SU-DHL-6 (cell line): ENCODE measurements around the gene C3orf70.

ENCODE experiments used
- H2AFZ ChIP-seq: fragments of 200-600 bp; sonication (generic); 2 replicates; pipeline ENCODE4 v1.6.1; 2014; ENCODE audit warnings: low read depth, mild to moderate bottlenecking, moderate library complexity, mixed read lengths, antibody characterized with exemption, low read length; ENCODE audit not compliant: severe bottlenecking
- H3F3A ChIP-seq: fragments of 200-600 bp; shearing (Covaris generic); 2 replicates; pipeline ENCODE4 v1.6.0; 2016; ENCODE audit warnings: antibody characterized with exemption, mild to moderate bottlenecking; ENCODE audit not compliant: insufficient read depth
- H3K27ac ChIP-seq: fragments of 200-600 bp; sonication (generic); 2 replicates; pipeline ENCODE4 v1.5.1; 2016; ENCODE audit warnings: low read depth, mild to moderate bottlenecking, low read length, moderate library complexity, mixed read lengths
- H3K27me3 ChIP-seq: fragments of 200-600 bp; sonication (generic), shearing (Covaris generic); 2 replicates; pipeline ENCODE4 v1.6.0; 2014; ENCODE audit warnings: mild to moderate bottlenecking, low read length
- H3K36me3 ChIP-seq: fragments of 200-600 bp; sonication (generic); 2 replicates; pipeline ENCODE4 v1.6.1; 2014; ENCODE audit warnings: mild to moderate bottlenecking, low read length, mixed read lengths
- H3K4me2 ChIP-seq: fragments of 300-600, 200-600 bp; shearing (Covaris generic), sonication (generic); 2 replicates; pipeline ENCODE4 v1.6.0; 2014; ENCODE audit warnings: low read length, low read depth, mild to moderate bottlenecking; ENCODE audit not compliant: poor library complexity, severe bottlenecking
- H3K4me3 ChIP-seq: fragments of 200-600 bp; sonication (generic); 2 replicates; pipeline ENCODE4 v1.5.1; 2014; ENCODE audit warnings: antibody characterized with exemption, low read length, mild to moderate bottlenecking, mixed read lengths; ENCODE audit not compliant: insufficient read depth, poor library complexity, severe bottlenecking
- H3K79me2 ChIP-seq: fragments of 200-600 bp; sonication (generic); 2 replicates; pipeline ENCODE4 v1.6.1; 2014; ENCODE audit warnings: mild to moderate bottlenecking, low read length, moderate library complexity; ENCODE audit not compliant: insufficient read depth
- H3K9ac ChIP-seq: fragments of 200-600 bp; sonication (generic); 2 replicates; pipeline ENCODE4 v1.7.0; 2014; ENCODE audit warnings: mild to moderate bottlenecking, low read length
- H3K9me2 ChIP-seq: fragments of 200-600 bp; sonication (generic); replicated peaks from 2 replicates; pipeline ENCODE4 v1.6.1; 2014; ENCODE audit warnings: low read length; ENCODE audit not compliant: insufficient read depth
- H3K9me3 ChIP-seq: fragments of 200-600 bp; sonication (generic); 2 replicates; pipeline ENCODE4 v1.6.1; 2014; ENCODE audit warnings: low read length, mixed read lengths; ENCODE audit not compliant: insufficient read depth
- H4K20me1 ChIP-seq: fragments of 200-600 bp; sonication (generic); 2 replicates; pipeline ENCODE4 v1.6.1; 2014; ENCODE audit warnings: low read depth, mild to moderate bottlenecking, antibody characterized with exemption, low read length, moderate library complexity, mixed read lengths
- EZH2phosphoT487 ChIP-seq: fragments of 200-600 bp; sonication (generic), shearing (Covaris generic); conservative IDR thresholded peaks from 2 replicates; pipeline ENCODE4 v1.6.1; 2018; ENCODE audit warnings: mild to moderate bottlenecking, antibody characterized with exemption, low read length, moderate library complexity, mixed read lengths
- TF ChIP-seq, protein P1 (sequence below): fragments of 200-600 bp; sonication (generic); IDR thresholded peaks from one replicate; pipeline ENCODE4 v1.5.1; 2017; ENCODE audit warnings: antibody characterized with exemption, mild to moderate bottlenecking, low read length, moderate library complexity; ENCODE audit not compliant: insufficient read depth, poor library complexity, severe bottlenecking

The C3orf70 gene

DNA sequence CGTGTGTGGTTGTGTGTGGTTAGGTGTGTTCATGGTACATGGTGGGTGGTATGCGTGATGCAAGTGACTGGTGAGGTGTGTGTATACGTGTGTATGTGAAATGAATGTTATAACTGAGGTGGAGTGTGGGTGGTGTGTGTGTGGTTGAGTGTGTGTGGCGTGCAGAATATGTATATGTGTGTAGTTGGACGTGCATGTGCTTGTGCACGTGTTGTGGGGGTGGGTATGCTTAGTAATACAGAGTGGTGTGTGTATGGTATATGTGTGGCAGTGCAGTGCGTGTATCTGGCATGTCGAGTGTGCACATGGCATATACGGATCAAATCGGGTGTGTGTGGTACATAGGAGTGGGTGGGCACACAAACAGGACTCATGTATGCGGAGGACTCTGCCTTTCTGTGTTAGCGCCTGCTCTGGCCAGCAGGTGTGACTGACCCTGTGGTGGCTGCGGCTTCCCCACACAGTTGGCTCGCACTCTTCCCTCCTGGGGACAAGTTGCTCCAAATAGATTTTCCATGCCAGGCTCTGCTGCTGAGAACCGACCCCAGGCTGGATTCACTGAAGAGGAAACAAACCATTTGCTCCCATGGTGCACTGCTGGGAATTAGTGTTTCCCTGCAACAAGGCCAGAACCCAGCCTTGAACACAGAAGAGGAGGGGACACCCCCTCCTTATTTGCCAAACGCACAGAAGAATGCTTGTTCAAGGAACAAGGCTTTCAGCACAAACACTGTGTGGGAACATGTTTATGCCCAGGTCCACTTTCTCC lies 1.2 kb upstream of the C3orf70 start:
- H3K79me2 ChIP-seq: no peaks in the 10 kb centered on the region
- no peaks in the 10 kb centered on the region for H3K36me3 ChIP-seq
- H3K27ac ChIP-seq: no peak overlapping the region
- H3K9me3 ChIP-seq: no peaks in the 10 kb centered on the region
- TF ChIP-seq, protein P1, sequence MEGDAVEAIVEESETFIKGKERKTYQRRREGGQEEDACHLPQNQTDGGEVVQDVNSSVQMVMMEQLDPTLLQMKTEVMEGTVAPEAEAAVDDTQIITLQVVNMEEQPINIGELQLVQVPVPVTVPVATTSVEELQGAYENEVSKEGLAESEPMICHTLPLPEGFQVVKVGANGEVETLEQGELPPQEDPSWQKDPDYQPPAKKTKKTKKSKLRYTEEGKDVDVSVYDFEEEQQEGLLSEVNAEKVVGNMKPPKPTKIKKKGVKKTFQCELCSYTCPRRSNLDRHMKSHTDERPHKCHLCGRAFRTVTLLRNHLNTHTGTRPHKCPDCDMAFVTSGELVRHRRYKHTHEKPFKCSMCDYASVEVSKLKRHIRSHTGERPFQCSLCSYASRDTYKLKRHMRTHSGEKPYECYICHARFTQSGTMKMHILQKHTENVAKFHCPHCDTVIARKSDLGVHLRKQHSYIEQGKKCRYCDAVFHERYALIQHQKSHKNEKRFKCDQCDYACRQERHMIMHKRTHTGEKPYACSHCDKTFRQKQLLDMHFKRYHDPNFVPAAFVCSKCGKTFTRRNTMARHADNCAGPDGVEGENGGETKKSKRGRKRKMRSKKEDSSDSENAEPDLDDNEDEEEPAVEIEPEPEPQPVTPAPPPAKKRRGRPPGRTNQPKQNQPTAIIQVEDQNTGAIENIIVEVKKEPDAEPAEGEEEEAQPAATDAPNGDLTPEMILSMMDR: no peak
- no peak for TF ChIP-seq EZH2phosphoT487
- H4K20me1 ChIP-seq: no peaks in the 10 kb centered on the region
- no peak overlapping the region for H3K4me2 ChIP-seq
- no peak overlapping the region for H3K9ac ChIP-seq
- no peaks in the 10 kb centered on the region for H3F3A ChIP-seq
- H3K27me3 ChIP-seq: no peaks in the 10 kb centered on the region
- H3K4me3 ChIP-seq: no peak overlapping the region
- no peak overlapping the region for H2AFZ ChIP-seq
- no peaks in the 10 kb centered on the region for H3K9me2 ChIP-seq

DNA sequence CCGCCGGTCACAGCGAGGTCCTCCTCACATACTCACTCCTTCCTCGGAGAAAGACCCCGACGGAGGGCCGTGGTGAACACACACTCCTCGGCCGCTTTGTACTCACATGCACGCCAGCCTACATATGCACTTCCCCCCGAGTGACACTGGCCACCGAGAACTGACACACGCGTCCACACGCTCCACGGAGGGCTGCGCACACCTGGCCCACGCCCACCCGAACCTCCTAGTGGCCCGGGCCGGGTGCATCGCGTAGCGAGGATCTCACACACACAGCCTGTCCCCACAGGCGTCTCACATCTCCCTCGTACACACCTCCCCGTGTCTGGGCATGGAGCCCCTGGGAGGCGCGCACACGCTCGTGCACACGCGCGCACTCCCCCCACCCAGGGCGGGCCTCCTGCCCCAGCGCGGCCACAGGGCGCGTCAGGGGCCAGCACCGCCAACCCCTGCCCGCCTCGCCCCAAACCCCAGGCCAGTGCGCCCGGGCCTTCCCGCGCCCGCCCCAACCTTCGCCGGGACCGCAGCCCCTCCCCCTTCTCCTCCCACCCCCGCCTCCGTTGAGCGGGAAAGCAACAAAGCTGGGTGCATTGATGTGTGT lies 411 bp upstream of the C3orf70 start:
- Histone ChIP-seq H3K79me2 (no peaks in the 10 kb centered on the region), H3K9ac (peak overlapping the region; percentile 14; the same call in 1 of the 2 replicates), H3K9me2 (no peaks in the 10 kb centered on the region), H3F3A (no peaks in the 10 kb centered on the region), H4K20me1 (no peaks in the 10 kb centered on the region), H3K9me3 (no peaks in the 10 kb centered on the region), H2AFZ (no peak overlapping the region), H3K27me3 (no peaks in the 10 kb centered on the region), H3K4me3 (peak overlapping the region; percentile 46), H3K27ac (no peak overlapping the region), H3K36me3 (no peaks in the 10 kb centered on the region), H3K4me2 (peak overlapping the region; percentile 42)
- TF ChIP-seq, protein P1: no peak
- TF ChIP-seq EZH2phosphoT487: no peak

DNA sequence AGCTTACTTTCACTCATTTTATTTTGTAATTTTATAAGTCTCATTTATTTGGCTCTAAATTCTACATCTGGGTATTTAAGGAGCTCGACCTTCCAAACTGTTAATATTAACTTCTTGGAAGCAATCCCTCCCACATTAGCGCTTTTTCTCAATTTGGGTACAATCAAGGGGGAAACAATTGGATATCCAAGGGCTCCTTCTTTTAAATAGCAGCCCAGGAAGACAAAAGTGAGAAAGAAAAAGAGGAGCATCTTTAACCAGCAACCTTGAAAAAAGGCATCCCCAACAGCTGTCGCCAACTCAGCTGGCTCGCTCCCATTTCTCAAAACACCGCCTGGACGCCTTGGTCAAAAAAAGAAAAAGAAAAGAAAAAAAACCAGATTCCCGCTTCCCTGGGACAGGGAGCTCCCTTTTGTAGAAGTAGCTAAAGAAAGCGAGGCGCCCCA lies 873 bp downstream of the C3orf70 start:
- H3F3A ChIP-seq: no peaks in the 10 kb centered on the region
- peak overlapping the region; percentile 89 for H2AFZ ChIP-seq
- no peaks in the 10 kb centered on the region for H4K20me1 ChIP-seq
- TF ChIP-seq, protein P1: no peak
- TF ChIP-seq EZH2phosphoT487: no peak
- peak overlapping the region; percentile 45 for H3K4me3 ChIP-seq
- H3K79me2 ChIP-seq: no peaks in the 10 kb centered on the region
- no peaks in the 10 kb centered on the region for H3K36me3 ChIP-seq
- peak overlapping the region; percentile 42 for H3K4me2 ChIP-seq
- no peaks in the 10 kb centered on the region for H3K9me2 ChIP-seq
- no peak overlapping the region for H3K27ac ChIP-seq
- H3K27me3 ChIP-seq: no peaks in the 10 kb centered on the region
- H3K9ac ChIP-seq: peak overlapping the region; percentile 48
- no peaks in the 10 kb centered on the region for H3K9me3 ChIP-seq
